Astrocyte of the cerebellum (primary cell): ENCODE data around the gene ADGRB3.

ENCODE experiments used
- DNase-seq: peaks from one replicate; pipeline ENCODE4 v3.0.0-alpha.2; 2011; ENCODE audit warnings: low read depth
- H3K4me3 ChIP-seq: 2 replicates; pipeline ENCODE4 v1.5.1; 2011; ENCODE audit warnings: mild to moderate bottlenecking, low read depth, low read length, moderate library complexity
- CTCF ChIP-seq: IDR thresholded peaks from 2 replicates; pipeline ENCODE4 v1.5.1; 2012; ENCODE audit warnings: low read length, low read depth, moderate library complexity, mild to moderate bottlenecking; ENCODE audit errors: missing control alignments
- in situ Hi-C: cut with HindIII; loops from 2 replicates; pipeline ENCODE4 v1.10.0; 2017; ENCODE audit warnings: low sequenced_read_pairs

The ADGRB3 gene

GRCh38 chr6:69390125-69390524, 755.0 kb downstream of the ADGRB3 start:
- in situ Hi-C loops: no loop called here
- no peak for DNase-seq
- no peak for TF ChIP-seq CTCF
- H3K4me3 ChIP-seq: no peak overlapping the region

GRCh38 chr6:69391106-69391505, 756.0 kb downstream of the ADGRB3 start:
- no peak for TF ChIP-seq CTCF
- in situ Hi-C loops: no loop called here
- no peak overlapping the region for H3K4me3 ChIP-seq
- no peak for DNase-seq

GRCh38 chr6:69392745-69393144, 757.7 kb downstream of the ADGRB3 start:
- no peak for DNase-seq
- TF ChIP-seq CTCF: no peak
- in situ Hi-C loops: no loop called here
- no peak overlapping the region for H3K4me3 ChIP-seq

- no peak for DNase-seq
- in situ Hi-C loops: no loop called here
- H3K4me3 ChIP-seq: no peak overlapping the region
- TF ChIP-seq CTCF: no peak
Measured at GRCh38 chr6:69398311-69398710, 763.2 kb downstream of the ADGRB3 start.

GRCh38 chr6:69398729-69399128, 763.6 kb downstream of the ADGRB3 start:
- no peak overlapping the region for H3K4me3 ChIP-seq
- DNase-seq: peak; percentile 75
- in situ Hi-C loops: no loop called here
- TF ChIP-seq CTCF: no peak

- no peak for TF ChIP-seq CTCF
- DNase-seq: no peak
- no peak overlapping the region for H3K4me3 ChIP-seq
- in situ Hi-C loops: no loop called here
Measured at GRCh38 chr6:69408886-69409285, 773.8 kb downstream of the ADGRB3 start.

- TF ChIP-seq CTCF: no peak
- H3K4me3 ChIP-seq: no peak overlapping the region
- in situ Hi-C loops: no loop called here
- peak; percentile 82 for DNase-seq
Measured at GRCh38 chr6:69416776-69417175, 781.7 kb downstream of the ADGRB3 start.
